PC-3 (cell line): ENCODE measurements around the gene ZNF783. TPM values are rescaled to one million over a fixed set of nuclear protein-coding genes. Genes with fewer than 3 reads are reported as not detected.

Source experiments
- ATAC-seq: fragments of 200-7000 bp; cut with Tn5 transposase; 2 replicates; pipeline ENCODE4 v1.9.1; 2020; ENCODE audit warnings: mild to moderate bottlenecking, moderate library complexity
- BruUV-seq: library from RNA; stranded (reverse); fragments of 400-500 nt; replicated peaks from 2 replicates; lab custom pipeline; 2021; lab: Mats Ljungman, UMichigan
- CTCF ChIA-PET: fragments of 300-600 bp; sonication (Branson Sonifier 250); formaldehyde crosslinking; loops from one replicate; lab custom pipeline; 2022; ENCODE audit warnings: antibody characterized with exemption; lab: Charles Lee
- POLR2A ChIA-PET: fragments of 300-600 bp; sonication (Branson Sonifier 250); formaldehyde crosslinking; loops from one replicate; lab custom pipeline; 2022; ENCODE audit warnings: antibody characterized with exemption; ENCODE audit not compliant: unreplicated experiment; lab: Charles Lee
- DNase-seq: peaks from one replicate; pipeline ENCODE4 v3.0.0-alpha.2; 2015
- H2AFZ ChIP-seq: fragments of 300-600 bp; sonication (generic); 2 replicates; pipeline ENCODE4 v1.6.0; 2016; ENCODE audit warnings: antibody characterized with exemption, low read length
- H3F3A ChIP-seq: fragments of 300-600 bp; sonication (generic); one replicate; pipeline ENCODE4 v1.6.0; 2017; ENCODE audit warnings: antibody characterized with exemption, low read length, control low read depth, mild to moderate bottlenecking; ENCODE audit not compliant: unreplicated experiment
- H3K27ac ChIP-seq: fragments of 300-600 bp; sonication (generic); 2 replicates; pipeline ENCODE4 v1.5.1; 2016; ENCODE audit warnings: mild to moderate bottlenecking, low read length
- H3K27me3 ChIP-seq: fragments of 300-600 bp; sonication (generic); 2 replicates; pipeline ENCODE4 v1.6.1; 2016; ENCODE audit warnings: low read length, mixed read lengths
- H3K36me3 ChIP-seq: fragments of 300-600 bp; sonication (generic); 2 replicates; pipeline ENCODE4 v1.6.1; 2016; ENCODE audit warnings: low read depth, mixed run types, low read length, mixed read lengths
- H3K4me1 ChIP-seq: fragments of 300-600 bp; sonication (generic); 2 replicates; pipeline ENCODE4 v1.5.1; 2016; ENCODE audit warnings: low read length; ENCODE audit not compliant: insufficient read depth
- H3K4me2 ChIP-seq: fragments of 300-600 bp; sonication (generic); 2 replicates; pipeline ENCODE4 v1.6.0; 2016; ENCODE audit warnings: low read length
- H3K4me3 ChIP-seq: fragments of 300-600 bp; sonication (generic); 2 replicates; pipeline ENCODE4 v1.5.1; 2016; ENCODE audit warnings: mild to moderate bottlenecking, low read length, mixed read lengths
- H3K79me2 ChIP-seq: fragments of 300-600 bp; sonication (generic); 2 replicates; pipeline ENCODE4 v1.6.1; 2017; ENCODE audit warnings: low read length, mixed read lengths
- H3K9ac ChIP-seq: fragments of 300-600 bp; sonication (generic); 2 replicates; pipeline ENCODE4 v1.6.0; 2016; ENCODE audit warnings: mild to moderate bottlenecking, low read length
- H3K9me2 ChIP-seq: fragments of 300-600 bp; sonication (generic); replicated peaks from 2 replicates; pipeline ENCODE4 v1.6.1; 2016; ENCODE audit warnings: mixed run types, low read length, mixed read lengths
- H3K9me3 ChIP-seq: fragments of 300-600 bp; sonication (generic); 2 replicates; pipeline ENCODE4 v1.6.1; 2016; ENCODE audit warnings: low read length, mixed read lengths
- H4K20me1 ChIP-seq: fragments of 300-600 bp; sonication (generic); 2 replicates; pipeline ENCODE4 v1.6.1; 2016; ENCODE audit warnings: low read length, mixed read lengths
- EZH2 ChIP-seq: fragments of 300-600 bp; sonication (generic); IDR thresholded peaks from one replicate; pipeline ENCODE4 v1.6.1; 2017; ENCODE audit warnings: antibody characterized with exemption, mild to moderate bottlenecking, low read length; ENCODE audit not compliant: unreplicated experiment
- EZH2phosphoT487 ChIP-seq: fragments of 300-600 bp; sonication (generic); IDR thresholded peaks from 2 replicates; pipeline ENCODE4 v1.6.1; 2018; ENCODE audit warnings: mild to moderate bottlenecking, antibody characterized with exemption, low read length, borderline replicate concordance
- intact Hi-C: fragments of 100-400 bp; cut with micrococcal nuclease; formaldehyde crosslinking; loops from 2 replicates; pipeline ENCODE4 v1.9.0; 2023
- total RNA-seq: library from RNA; depleted of rRNA; stranded (reverse); fragments of >200 nt; gene quantifications from 2 replicates; pipeline ENCODE4 v1.2.3, GENCODE V29; 2014
- TF ChIP-seq, protein P1 (sequence below): fragments of 300-600 bp; sonication (generic); conservative IDR thresholded peaks from 2 replicates; pipeline ENCODE4 v1.5.1; 2017; ENCODE audit warnings: antibody characterized with exemption, low read depth, mild to moderate bottlenecking, low read length

Gene ZNF783
- total RNA-seq, 1 experiment from 2014 or later: 6.9 TPM

DNA sequence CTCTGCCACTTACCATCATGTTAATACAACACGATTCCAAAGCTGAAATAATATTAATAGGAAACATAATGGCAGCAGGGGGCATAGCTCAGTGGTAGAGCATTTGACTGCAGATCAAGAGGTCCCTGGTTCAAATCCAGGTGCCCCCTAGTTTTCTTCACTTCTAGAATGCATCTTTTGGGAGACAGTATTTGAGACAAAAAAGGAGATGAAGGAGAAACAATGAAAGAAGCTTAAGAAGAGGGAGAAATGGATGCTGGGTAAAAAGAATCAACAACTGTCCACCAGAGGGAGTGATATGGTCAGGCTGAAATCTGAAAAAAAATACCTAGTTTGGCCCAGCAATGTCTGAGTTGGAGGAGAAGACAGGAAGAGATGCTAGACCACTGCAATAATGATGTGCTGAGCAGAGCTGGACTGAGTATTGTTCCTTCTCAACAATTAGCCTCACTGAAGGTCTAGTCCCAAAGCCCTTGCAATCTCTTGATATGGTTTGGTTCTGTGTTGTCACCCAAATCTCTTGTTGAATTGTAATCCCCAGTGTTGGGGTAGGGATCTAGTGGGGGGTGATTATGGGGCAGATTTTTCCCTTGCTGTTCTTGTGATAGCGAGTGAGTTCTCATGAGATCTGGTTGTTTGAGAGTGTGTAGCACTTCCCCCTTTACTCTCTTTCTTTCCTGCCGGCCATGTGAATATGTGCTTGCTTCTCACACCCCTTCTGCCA, 48.3 kb downstream of the ZNF783 start:
- no peaks in the 10 kb centered on the region for H3K36me3 ChIP-seq
- H2AFZ ChIP-seq: peak overlapping the region; percentile 73
- ChIA-PET CTCF (interaction anchor here (0.6 to 1.2 kb wide), 6 partner anchors 25 to 289 kb away, joined by 3 to 6 read pairs (median 4); partner anchors contain the start of genes ZNF282, ZNF777 and ZNF783), POLR2A (interaction anchor here (0.7 kb wide), 1 partner anchor 37 kb away, joined by 4 read pairs; no protein-coding TSS in a partner anchor)
- no peaks in the 10 kb centered on the region for H3F3A ChIP-seq
- no peaks in the 10 kb centered on the region for H3K4me1 ChIP-seq
- BruUV-seq: TSS peak; percentile 100
- TF ChIP-seq, protein P1, sequence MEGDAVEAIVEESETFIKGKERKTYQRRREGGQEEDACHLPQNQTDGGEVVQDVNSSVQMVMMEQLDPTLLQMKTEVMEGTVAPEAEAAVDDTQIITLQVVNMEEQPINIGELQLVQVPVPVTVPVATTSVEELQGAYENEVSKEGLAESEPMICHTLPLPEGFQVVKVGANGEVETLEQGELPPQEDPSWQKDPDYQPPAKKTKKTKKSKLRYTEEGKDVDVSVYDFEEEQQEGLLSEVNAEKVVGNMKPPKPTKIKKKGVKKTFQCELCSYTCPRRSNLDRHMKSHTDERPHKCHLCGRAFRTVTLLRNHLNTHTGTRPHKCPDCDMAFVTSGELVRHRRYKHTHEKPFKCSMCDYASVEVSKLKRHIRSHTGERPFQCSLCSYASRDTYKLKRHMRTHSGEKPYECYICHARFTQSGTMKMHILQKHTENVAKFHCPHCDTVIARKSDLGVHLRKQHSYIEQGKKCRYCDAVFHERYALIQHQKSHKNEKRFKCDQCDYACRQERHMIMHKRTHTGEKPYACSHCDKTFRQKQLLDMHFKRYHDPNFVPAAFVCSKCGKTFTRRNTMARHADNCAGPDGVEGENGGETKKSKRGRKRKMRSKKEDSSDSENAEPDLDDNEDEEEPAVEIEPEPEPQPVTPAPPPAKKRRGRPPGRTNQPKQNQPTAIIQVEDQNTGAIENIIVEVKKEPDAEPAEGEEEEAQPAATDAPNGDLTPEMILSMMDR: peak; percentile 78
- no peak for TF ChIP-seq EZH2phosphoT487
- H3K9me2 ChIP-seq: no peaks in the 10 kb centered on the region
- ATAC-seq (peak; percentile 90), DNase-seq (peak; percentile 80)
- no peak overlapping the region for H3K9ac ChIP-seq
- H3K27ac ChIP-seq: no peak overlapping the region
- H3K9me3 ChIP-seq: no peaks in the 10 kb centered on the region
- no peaks in the 10 kb centered on the region for H3K79me2 ChIP-seq
- intact Hi-C loops: loop anchor here (1.0 to 2.0 kb wide), 3 partner anchors 71 to 187 kb away; partner anchors contain the start of gene ZNF746
- H3K4me3 ChIP-seq: no peak overlapping the region
- H3K4me2 ChIP-seq: no peak overlapping the region
- H3K27me3 ChIP-seq: no peaks in the 10 kb centered on the region
- no peaks in the 10 kb centered on the region for H4K20me1 ChIP-seq

DNA sequence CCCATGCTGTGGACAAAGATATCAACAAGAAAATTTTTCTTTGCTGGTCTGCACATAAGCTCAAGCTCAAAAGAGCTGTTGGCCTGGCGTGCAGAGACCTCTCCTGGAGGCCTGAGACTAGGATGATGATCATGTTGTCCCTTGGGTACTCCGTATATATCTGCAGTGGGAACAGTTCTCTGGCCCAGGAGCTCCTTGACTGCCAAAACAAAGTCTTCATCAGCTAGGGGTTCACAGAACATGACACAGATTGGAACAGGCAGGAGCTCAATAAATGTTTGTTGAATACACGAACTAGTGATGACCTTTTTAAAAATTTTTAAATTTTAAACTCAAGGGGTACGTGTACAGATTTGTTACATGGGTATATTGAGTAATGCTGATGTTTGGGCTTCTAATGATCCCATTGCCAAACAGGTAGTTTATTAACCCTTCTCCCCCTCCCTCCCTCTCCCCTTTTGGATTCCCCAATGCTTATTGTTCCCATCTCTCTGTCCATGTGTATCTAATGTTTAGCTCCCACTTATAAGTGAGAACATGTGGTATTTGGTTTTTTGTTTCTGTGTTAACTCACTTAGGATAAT, 49.1 kb downstream of the ZNF783 start:
- Histone ChIP-seq H3K4me1 (no peaks in the 10 kb centered on the region), H3F3A (no peaks in the 10 kb centered on the region), H3K27me3 (no peaks in the 10 kb centered on the region), H3K4me2 (no peak overlapping the region), H4K20me1 (no peaks in the 10 kb centered on the region), H3K36me3 (no peaks in the 10 kb centered on the region), H3K9me2 (no peaks in the 10 kb centered on the region), H3K9me3 (no peaks in the 10 kb centered on the region), H2AFZ (no peak overlapping the region), H3K79me2 (no peaks in the 10 kb centered on the region), H3K4me3 (no peak overlapping the region), H3K27ac (no peak overlapping the region), H3K9ac (no peak overlapping the region)
- ChIA-PET CTCF (interaction anchor here (1.2 kb wide), 2 partner anchors 26 to 149 kb away, joined by 4 read pairs; partner anchors contain the start of gene ZNF777), POLR2A (no interaction called here)
- intact Hi-C loops: loop anchor here (1.0 to 2.0 kb wide), 3 partner anchors 70 to 186 kb away; partner anchors contain the start of gene ZNF746
- DNase-seq (no peak), ATAC-seq (no peak)
- no peak for TF ChIP-seq EZH2
- no peak for TF ChIP-seq EZH2phosphoT487
- TF ChIP-seq, protein P1: no peak
- BruUV-seq: no TSS peak

DNA sequence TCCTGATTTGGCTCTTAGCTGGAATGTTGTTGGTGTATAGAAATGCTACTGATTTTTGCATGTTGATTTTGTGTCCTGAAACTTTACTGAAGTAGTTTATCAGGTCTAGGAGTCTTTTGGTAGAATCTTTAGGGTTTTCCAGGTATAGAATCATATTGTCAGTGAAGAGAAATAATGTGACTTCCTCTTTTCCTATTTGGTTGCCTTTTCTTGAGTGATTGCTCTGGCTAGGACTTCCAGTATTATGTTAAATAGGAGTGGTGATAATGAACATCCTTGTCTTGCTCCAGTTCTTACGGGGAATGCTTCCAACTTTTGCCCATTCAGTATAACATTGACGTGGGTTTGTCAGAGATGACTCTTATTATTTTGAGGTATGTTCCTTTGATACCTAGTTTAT, 52.0 kb downstream of the ZNF783 start:
- intact Hi-C loops: no loop called here
- H3K9me3 ChIP-seq: no peaks in the 10 kb centered on the region
- CTCF ChIA-PET: no interaction called here
- no peaks in the 10 kb centered on the region for H3K4me1 ChIP-seq
- no peaks in the 10 kb centered on the region for H4K20me1 ChIP-seq
- no peaks in the 10 kb centered on the region for H3K79me2 ChIP-seq
- H3K27me3 ChIP-seq: no peaks in the 10 kb centered on the region
- BruUV-seq: no TSS peak
- H3K27ac ChIP-seq: no peak overlapping the region
- H3K9me2 ChIP-seq: no peaks in the 10 kb centered on the region
- ATAC-seq (no peak), DNase-seq (no peak)
- no peaks in the 10 kb centered on the region for H3K36me3 ChIP-seq
- H3F3A ChIP-seq: no peaks in the 10 kb centered on the region
- no peak overlapping the region for H2AFZ ChIP-seq
- POLR2A ChIA-PET: no interaction called here
- H3K9ac ChIP-seq: no peak overlapping the region
- TF ChIP-seq EZH2: no peak
- no peak for TF ChIP-seq EZH2phosphoT487
- TF ChIP-seq, protein P1: no peak
- no peak overlapping the region for H3K4me2 ChIP-seq
- H3K4me3 ChIP-seq: no peak overlapping the region
